GM12878 (cell line): ENCODE results near the gene LRRC47. TPM values are rescaled to one million over a fixed set of nuclear protein-coding genes. Genes with fewer than 3 reads are reported as not detected.

Source experiments
- ATAC-seq: fragments of 200-7000 bp; cut with Tn5 transposase; 3 replicates; pipeline ENCODE4 v1.9.1; 2020; ENCODE audit warnings: mild to moderate bottlenecking, moderate library complexity
- BruUV-seq: library from RNA; stranded (reverse); fragments of 400-500 nt; replicated peaks from 2 replicates; lab custom pipeline; 2021; lab: Mats Ljungman, UMichigan
- CTCF ChIA-PET: fragments of 300-600 bp; sonication (Branson Sonifier 250); formaldehyde crosslinking; extraction: SDS; loops from one replicate; lab custom pipeline; 2021; ENCODE audit warnings: inconsistent platforms; lab: Yijun Ruan, JAX
- POLR2A ChIA-PET: fragments of 350-600 bp; formaldehyde crosslinking; extraction: SDS; loops from one replicate; lab custom pipeline; 2021; ENCODE audit warnings: inconsistent platforms; lab: Charles Lee
- RAD21 ChIA-PET: fragments of 300-600 bp; sonication (Branson Sonifier 250); formaldehyde crosslinking; loops from one replicate; lab custom pipeline; 2023; ENCODE audit warnings: antibody characterized with exemption; ENCODE audit not compliant: unreplicated experiment; lab: Charles Lee
- SMC1A ChIA-PET: fragments of 300-600 bp; sonication (Branson Sonifier 250); formaldehyde crosslinking; loops from one replicate; lab custom pipeline; 2023; ENCODE audit not compliant: unreplicated experiment, uncharacterized antibody; lab: Charles Lee
- DNase-seq: peaks from one replicate; pipeline ENCODE4 v3.0.0-alpha.2; 2011; ENCODE audit warnings: low read depth, low spot score
- FAIRE-seq: peaks from 3 replicates; lab custom pipeline; 2011; peaks lifted over from hg19 to GRCh38; lab: Jason Lieb, UNC
- H2AFZ ChIP-seq: 2 replicates; pipeline ENCODE4 v1.6.0; 2011; ENCODE audit warnings: low read depth, low read length, control low read depth; ENCODE audit not compliant: control insufficient read depth
- H3K27ac ChIP-seq: 2 replicates; pipeline ENCODE4 v1.5.1; 2011; ENCODE audit warnings: control low read depth; ENCODE audit not compliant: control insufficient read depth, insufficient read depth
- H3K27me3 ChIP-seq, 2 experiments: replicated peaks in 1 of 2; 2 replicates each; pipeline versions ENCODE4 v1.6.0 to v1.6.1; 2011; ENCODE audit warnings: low read length in 1 of 2; ENCODE audit not compliant: control insufficient read depth in 2 of 2, insufficient read depth in 2 of 2
- H3K36me3 ChIP-seq, 2 experiments: 2 replicates each; pipeline ENCODE4 v1.5.1; 2011; ENCODE audit warnings: low read length in 1 of 2; ENCODE audit not compliant: control insufficient read depth in 2 of 2, insufficient read depth in 2 of 2
- H3K4me1 ChIP-seq: 2 replicates; pipeline ENCODE4 v1.6.1; 2011; ENCODE audit warnings: mild to moderate bottlenecking, low read length, moderate library complexity, mixed read lengths; ENCODE audit not compliant: control insufficient read depth, insufficient read depth
- H3K4me2 ChIP-seq: 2 replicates; pipeline ENCODE4 v1.6.0; 2011; ENCODE audit warnings: control low read depth; ENCODE audit not compliant: control insufficient read depth, insufficient read depth
- H3K4me3 ChIP-seq: fragments of 200-600 bp; sonication (generic); 2 replicates; pipeline ENCODE4 v1.5.1; 2016
- H3K79me2 ChIP-seq: 2 replicates; pipeline ENCODE4 v1.6.0; 2011; ENCODE audit warnings: low read length; ENCODE audit not compliant: control insufficient read depth, insufficient read depth
- H3K9ac ChIP-seq: 2 replicates; pipeline ENCODE4 v1.8.0; 2011; ENCODE audit warnings: low read length, control low read depth, mixed read lengths; ENCODE audit not compliant: control insufficient read depth, insufficient read depth
- H3K9me3 ChIP-seq: replicated peaks from 3 replicates; pipeline ENCODE4 v1.5.1; 2011; ENCODE audit warnings: mild to moderate bottlenecking, low read length; ENCODE audit not compliant: control insufficient read depth, insufficient read depth
- H4K20me1 ChIP-seq: 2 replicates; pipeline ENCODE4 v1.6.0; 2011; ENCODE audit not compliant: control insufficient read depth, insufficient read depth
- DPF2 ChIP-seq: fragments of 450-650 bp; IDR thresholded peaks from 2 replicates; pipeline ENCODE4 v1.6.1; 2017; ENCODE audit warnings: mild to moderate bottlenecking
- ETV6 ChIP-seq, 2 experiments: fragments of 450-650 bp in 1 of 2; IDR thresholded peaks in 1 of 2; conservative IDR thresholded peaks in 1 of 2; 2 replicates each; pipeline ENCODE4 v1.6.1; 2014; ENCODE audit warnings: antibody characterized with exemption in 1 of 2, borderline replicate concordance in 1 of 2, low read depth in 1 of 2, mild to moderate bottlenecking in 1 of 2, moderate library complexity in 1 of 2
- MEF2A ChIP-seq: IDR thresholded peaks from 2 replicates; pipeline ENCODE4 v1.6.1; 2011; ENCODE audit warnings: low read depth, mild to moderate bottlenecking, low read length, moderate library complexity; ENCODE audit not compliant: insufficient read depth
- NFYB ChIP-seq: IDR thresholded peaks from 2 replicates; pipeline ENCODE4 v1.6.1; 2011; ENCODE audit warnings: low read depth, mild to moderate bottlenecking, low read length, improper control_type of control experiment, moderate library complexity; ENCODE audit not compliant: insufficient read depth
- ZBED1 ChIP-seq: IDR thresholded peaks from 2 replicates; pipeline ENCODE4 v1.6.1; 2016; ENCODE audit warnings: borderline replicate concordance
- WGBS: methylation state at CpG from one replicate; pipeline ENCODE4 v1.1.6; 2016; ENCODE audit warnings: low lambda C conversion rate; ENCODE audit not compliant: insufficient replicate concordance, insufficient coverage; ENCODE audit errors: missing lambda C conversion rate; 5-methylcytosine and 5-hydroxymethylcytosine counted together
- in situ Hi-C: fragments of 300-500 bp; cut with MboI; formaldehyde crosslinking; loops from 9 replicates; pipeline ENCODE4 v1.14.3; 2018; ENCODE audit warnings: mixed read lengths
- intact Hi-C: fragments of 100-400 bp; cut with micrococcal nuclease; formaldehyde crosslinking; loops from one replicate; pipeline ENCODE4 v1.14.2; 2022; ENCODE audit not compliant: unreplicated experiment
- polyA plus RNA-seq, 11 experiments: library from polyadenylated mRNA; depleted of rRNA in 4 of 11; unstranded in 6 of 11; stranded (reverse) in 5 of 11; fragments of >200 nt; fragmentation: Nextera tagmentation in 4 of 11; fragmentation: Illumina TruSeq in 1 of 11; extraction: Ambion mirVana in 4 of 11; extraction: Trizol in 1 of 11; gene quantifications; 1 replicate in 1 of 11; 2 replicates in 10 of 11; pipeline versions ENCODE4 v1.2.1 to v1.2.3, GENCODE V29; 2011 to 2016; ENCODE audit warnings: inconsistent platforms in 2 of 11, missing spikeins in 2 of 11, low read depth in 1 of 11
- total RNA-seq, 4 experiments: library from RNA; depleted of rRNA in 3 of 4; stranded (reverse); fragments of >200 nt in 3 of 4; fragmentation: Illumina TruSeq in 1 of 4; extraction: Trizol in 1 of 4; gene quantifications; 2 replicates each; pipeline versions ENCODE4 v1.2.1 to v1.2.3, GENCODE V29; 2013 to 2021
- TF ChIP-seq, protein P1 (sequence below): fragments of 450-650 bp; IDR thresholded peaks from 2 replicates; pipeline ENCODE4 v1.6.1; 2017; ENCODE audit warnings: antibody characterized with exemption, mild to moderate bottlenecking, moderate library complexity
- TF ChIP-seq, protein P2 (sequence below): IDR thresholded peaks from 2 replicates; pipeline ENCODE4 v1.6.1; 2012; ENCODE audit warnings: low read depth, low read length, improper control_type of control experiment
- TF ChIP-seq, protein P3 (sequence below): IDR thresholded peaks from 2 replicates; pipeline ENCODE4 v1.6.1; 2011; ENCODE audit warnings: borderline replicate concordance, low read depth, mild to moderate bottlenecking, moderate library complexity, low read length; ENCODE audit not compliant: insufficient read depth, poor library complexity, severe bottlenecking
- TF ChIP-seq, protein P4 (sequence below): fragments of 450-650 bp; IDR thresholded peaks from 2 replicates; pipeline ENCODE4 v1.6.1; 2018; ENCODE audit warnings: borderline replicate concordance, mild to moderate bottlenecking; ENCODE audit not compliant: partially characterized antibody

The LRRC47 gene
- total and polyA plus RNA-seq, 10 of the 15 experiments (the other 5 are each of a cell fraction or from before 2014, with no cell fraction given), result 2.5 to 34.6 (median 18.2) TPM

DNA sequence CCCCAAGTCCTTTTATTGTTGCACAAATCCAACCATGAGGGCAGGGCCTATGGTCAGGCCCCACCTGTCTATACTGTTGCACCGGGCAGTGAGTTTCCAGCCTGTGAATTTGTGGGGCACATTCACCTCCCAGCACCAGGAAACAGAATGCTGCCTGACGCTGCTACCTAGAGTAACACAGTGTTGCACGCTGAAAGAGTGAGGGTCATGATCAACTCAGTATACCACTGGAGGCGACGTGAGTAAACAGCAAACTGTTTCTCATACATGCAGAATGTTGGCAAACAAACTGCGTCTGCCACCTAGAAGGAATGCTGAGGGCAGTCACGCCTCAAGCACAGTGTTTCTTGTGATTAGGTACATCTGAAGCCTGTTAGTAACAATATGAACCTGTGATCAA lies 13.4 kb upstream of the LRRC47 start:
- H3K4me1 ChIP-seq, result peaks cover 6% of the 10 kb centered on the region; the same call in 1 of the 2 replicates
- no peak for DNase-seq
- RAD21 ChIA-PET, result no interaction called here
- H4K20me1 ChIP-seq, result no peaks in the 10 kb centered on the region
- ATAC-seq, result no peak
- no peaks in the 10 kb centered on the region for H3K36me3 ChIP-seq
- H2AFZ ChIP-seq, result no peak overlapping the region
- SMC1A ChIA-PET, result no interaction called here
- no peak overlapping the region for H3K27ac ChIP-seq
- no peaks in the 10 kb centered on the region for H3K79me2 ChIP-seq
- no peak overlapping the region for H3K9ac ChIP-seq
- TF ChIP-seq, protein P1, sequence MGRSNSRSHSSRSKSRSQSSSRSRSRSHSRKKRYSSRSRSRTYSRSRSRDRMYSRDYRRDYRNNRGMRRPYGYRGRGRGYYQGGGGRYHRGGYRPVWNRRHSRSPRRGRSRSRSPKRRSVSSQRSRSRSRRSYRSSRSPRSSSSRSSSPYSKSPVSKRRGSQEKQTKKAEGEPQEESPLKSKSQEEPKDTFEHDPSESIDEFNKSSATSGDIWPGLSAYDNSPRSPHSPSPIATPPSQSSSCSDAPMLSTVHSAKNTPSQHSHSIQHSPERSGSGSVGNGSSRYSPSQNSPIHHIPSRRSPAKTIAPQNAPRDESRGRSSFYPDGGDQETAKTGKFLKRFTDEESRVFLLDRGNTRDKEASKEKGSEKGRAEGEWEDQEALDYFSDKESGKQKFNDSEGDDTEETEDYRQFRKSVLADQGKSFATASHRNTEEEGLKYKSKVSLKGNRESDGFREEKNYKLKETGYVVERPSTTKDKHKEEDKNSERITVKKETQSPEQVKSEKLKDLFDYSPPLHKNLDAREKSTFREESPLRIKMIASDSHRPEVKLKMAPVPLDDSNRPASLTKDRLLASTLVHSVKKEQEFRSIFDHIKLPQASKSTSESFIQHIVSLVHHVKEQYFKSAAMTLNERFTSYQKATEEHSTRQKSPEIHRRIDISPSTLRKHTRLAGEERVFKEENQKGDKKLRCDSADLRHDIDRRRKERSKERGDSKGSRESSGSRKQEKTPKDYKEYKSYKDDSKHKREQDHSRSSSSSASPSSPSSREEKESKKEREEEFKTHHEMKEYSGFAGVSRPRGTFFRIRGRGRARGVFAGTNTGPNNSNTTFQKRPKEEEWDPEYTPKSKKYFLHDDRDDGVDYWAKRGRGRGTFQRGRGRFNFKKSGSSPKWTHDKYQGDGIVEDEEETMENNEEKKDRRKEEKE, result no peak
- TF ChIP-seq DPF2, result no peak
- TF ChIP-seq, all 136 proteins: peak for 0
- ChIA-PET POLR2A (no interaction called here), CTCF (interaction anchor here (1.3 kb wide), 1 partner anchor 34 kb away, joined by 3 read pairs; no protein-coding TSS in a partner anchor)
- intact Hi-C loops (no loop called here), in situ Hi-C loops (no loop called here)
- Histone ChIP-seq H3K27me3 (no peaks in the 10 kb centered on the region; a peak in 1 of 4 replicates), H3K4me3 (no peak overlapping the region), H3K4me2 (no peak overlapping the region), H3K9me3 (no peaks in the 10 kb centered on the region; the same call in 2 of the 3 replicates)
- FAIRE-seq, result no peak
- no TSS peak for BruUV-seq
- WGBS, result 57% methylated on average over 7 of the region's 7 CpGs

DNA sequence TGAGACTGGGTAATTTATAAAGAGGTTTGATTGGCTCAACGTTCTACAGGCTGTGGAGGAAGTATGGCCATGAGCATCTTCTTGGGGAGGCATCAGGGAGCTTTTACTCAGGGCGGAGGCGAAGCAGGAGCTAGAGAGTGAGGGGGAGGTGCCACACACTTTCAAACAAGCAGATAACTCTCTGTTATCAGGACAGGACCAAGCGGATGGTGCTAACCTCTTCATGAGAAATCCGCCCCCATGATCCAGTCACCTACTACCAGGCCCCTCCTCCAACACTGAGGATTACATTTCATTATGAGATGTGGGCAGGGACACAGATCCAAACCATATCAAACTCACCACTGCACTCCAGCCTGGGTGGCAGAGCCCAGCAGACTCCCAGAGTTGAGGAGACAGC lies 11.5 kb upstream of the LRRC47 start:
- ChIA-PET RAD21 (no interaction called here), SMC1A (no interaction called here), CTCF (no interaction called here), POLR2A (no interaction called here)
- no peak for FAIRE-seq
- Histone ChIP-seq H3K9me3 (no peaks in the 10 kb centered on the region; the same call in 2 of the 3 replicates), H3K36me3 (no peaks in the 10 kb centered on the region), H3K4me3 (no peak overlapping the region), H3K79me2 (no peaks in the 10 kb centered on the region), H3K27ac (no peak overlapping the region), H3K27me3 (no peaks in the 10 kb centered on the region; a peak in 1 of 4 replicates), H2AFZ (no peak overlapping the region), H3K4me1 (peaks cover 8% of the 10 kb centered on the region; the same call in 1 of the 2 replicates), H3K9ac (no peak overlapping the region), H3K4me2 (no peak overlapping the region), H4K20me1 (no peaks in the 10 kb centered on the region)
- BruUV-seq, result no TSS peak
- intact Hi-C loops, result no loop called here
- no peak for ATAC-seq
- no peak for DNase-seq
- 54% methylated on average over 5 of the region's 5 CpGs for WGBS
- in situ Hi-C loops, result no loop called here
- TF ChIP-seq, protein P2, sequence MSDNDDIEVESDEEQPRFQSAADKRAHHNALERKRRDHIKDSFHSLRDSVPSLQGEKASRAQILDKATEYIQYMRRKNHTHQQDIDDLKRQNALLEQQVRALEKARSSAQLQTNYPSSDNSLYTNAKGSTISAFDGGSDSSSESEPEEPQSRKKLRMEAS, result no peak
- TF ChIP-seq MEF2A (no peak), ETV6 (conservative IDR thresholded peaks at IDR 0.05 in 1 of 2, IDR thresholded peaks at IDR 0.05 in 1 of 2; ENCODE audit: borderline replicate concordance in 1 of 2, low read depth in 1 of 2) (no peak), ZBED1 (no peak), NFYB (no peak)
- TF ChIP-seq, protein P3, sequence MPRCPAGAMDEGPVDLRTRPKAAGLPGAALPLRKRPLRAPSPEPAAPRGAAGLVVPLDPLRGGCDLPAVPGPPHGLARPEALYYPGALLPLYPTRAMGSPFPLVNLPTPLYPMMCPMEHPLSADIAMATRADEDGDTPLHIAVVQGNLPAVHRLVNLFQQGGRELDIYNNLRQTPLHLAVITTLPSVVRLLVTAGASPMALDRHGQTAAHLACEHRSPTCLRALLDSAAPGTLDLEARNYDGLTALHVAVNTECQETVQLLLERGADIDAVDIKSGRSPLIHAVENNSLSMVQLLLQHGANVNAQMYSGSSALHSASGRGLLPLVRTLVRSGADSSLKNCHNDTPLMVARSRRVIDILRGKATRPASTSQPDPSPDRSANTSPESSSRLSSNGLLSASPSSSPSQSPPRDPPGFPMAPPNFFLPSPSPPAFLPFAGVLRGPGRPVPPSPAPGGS, result no peak
- TF ChIP-seq, protein P4, sequence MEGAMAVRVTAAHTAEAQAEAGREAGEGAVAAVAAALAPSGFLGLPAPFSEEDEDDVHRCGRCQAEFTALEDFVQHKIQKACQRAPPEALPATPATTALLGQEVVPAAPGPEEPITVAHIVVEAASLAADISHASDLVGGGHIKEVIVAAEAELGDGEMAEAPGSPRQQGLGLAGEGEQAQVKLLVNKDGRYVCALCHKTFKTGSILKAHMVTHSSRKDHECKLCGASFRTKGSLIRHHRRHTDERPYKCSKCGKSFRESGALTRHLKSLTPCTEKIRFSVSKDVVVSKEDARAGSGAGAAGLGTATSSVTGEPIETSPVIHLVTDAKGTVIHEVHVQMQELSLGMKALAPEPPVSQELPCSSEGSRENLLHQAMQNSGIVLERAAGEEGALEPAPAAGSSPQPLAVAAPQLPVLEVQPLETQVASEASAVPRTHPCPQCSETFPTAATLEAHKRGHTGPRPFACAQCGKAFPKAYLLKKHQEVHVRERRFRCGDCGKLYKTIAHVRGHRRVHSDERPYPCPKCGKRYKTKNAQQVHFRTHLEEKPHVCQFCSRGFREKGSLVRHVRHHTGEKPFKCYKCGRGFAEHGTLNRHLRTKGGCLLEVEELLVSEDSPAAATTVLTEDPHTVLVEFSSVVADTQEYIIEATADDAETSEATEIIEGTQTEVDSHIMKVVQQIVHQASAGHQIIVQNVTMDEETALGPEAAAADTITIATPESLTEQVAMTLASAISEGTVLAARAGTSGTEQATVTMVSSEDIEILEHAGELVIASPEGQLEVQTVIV, result no peak
